Vagina (tissue), 2 donors: ENCODE results near the gene SMARCA4.

Experiments
- CTCF ChIP-seq, 3 experiments: fragments of 450-650 bp in 2 of 3; fragments of 200-600 bp in 1 of 3; sonication (generic) in 1 of 3; IDR thresholded peaks; one replicate each; pipeline ENCODE4 v1.5.1; 2017 to 2019; ENCODE audit warnings: antibody characterized with exemption in 3 of 3, mild to moderate bottlenecking in 2 of 3, moderate library complexity in 2 of 3
- POLR2A ChIP-seq, 2 donors: fragments of 450-650 bp; IDR thresholded peaks; one replicate each; pipeline ENCODE4 v1.6.1; 2017; ENCODE audit warnings: antibody characterized with exemption in 2 of 2, mild to moderate bottlenecking in 2 of 2, moderate library complexity in 2 of 2
- POLR2AphosphoS5 ChIP-seq, 2 donors: sonication (generic); formaldehyde crosslinking; IDR thresholded peaks; one replicate each; pipeline ENCODE4 v1.9.0; 2017; ENCODE audit warnings: antibody characterized with exemption in 2 of 2, mild to moderate bottlenecking in 2 of 2, low read depth in 1 of 2; ENCODE audit not compliant: insufficient read depth in 1 of 2

GRCh38 chr19:11091703-11092153 is 130.9 kb downstream of the SMARCA4 start:
- TF ChIP-seq POLR2AphosphoS5 (IDR thresholded peaks at IDR 0.05; ENCODE audit: insufficient read depth in 1 of 2, low read depth in 1 of 2) (peak in 1 of 2 donors; percentile 95), CTCF (IDR thresholded peaks at IDR 0.05) (no peak), POLR2A (IDR thresholded peaks at IDR 0.05) (peak in 1 of 2 donors; percentile 7)
